Spleen (tissue), 11 donors: ENCODE results near the gene CLIP2. TPM values are rescaled to one million over a fixed set of nuclear protein-coding genes. Genes with fewer than 3 reads are reported as not detected.
A peak's percentile ranks its signal among the peaks of the same experiment; 100 is the strongest.

Experiments
- DNase-seq: peaks from one replicate; pipeline ENCODE4 v3.0.0-alpha.2; 2020
- H3K27ac ChIP-seq, 8 donors: fragments of 200-600 bp; sonication (generic) in 7 of 8; 1 replicate in 4 of 8; 2 replicates in 4 of 8; pipeline versions ENCODE4 v1.5.0 to v1.8.0; 2016 to 2021; ENCODE audit warnings: inconsistent platforms in 4 of 8, mild to moderate bottlenecking in 4 of 8, moderate library complexity in 1 of 8
- H3K27me3 ChIP-seq, 7 donors: fragments of 200-600 bp; sonication (generic) in 6 of 7; replicated peaks in 1 of 7; 1 replicate in 4 of 7; 2 replicates in 3 of 7; pipeline versions ENCODE4 v1.5.0 to v1.8.0; 2016 to 2021; ENCODE audit warnings: inconsistent platforms in 3 of 7, mild to moderate bottlenecking in 1 of 7
- H3K36me3 ChIP-seq, 6 donors: fragments of 200-600 bp; sonication (generic) in 5 of 6; 1 replicate in 4 of 6; 2 replicates in 2 of 6; pipeline versions ENCODE4 v1.5.0 to v1.8.0; 2016 to 2021; ENCODE audit warnings: inconsistent platforms in 2 of 6
- H3K4me1 ChIP-seq, 6 donors: fragments of 200-600 bp; sonication (generic) in 5 of 6; 1 replicate in 3 of 6; 2 replicates in 3 of 6; pipeline versions ENCODE4 v1.5.0 to v1.8.0; 2016 to 2021; ENCODE audit warnings: inconsistent platforms in 3 of 6
- H3K4me3 ChIP-seq, 8 donors: fragments of 200-600 bp; sonication (generic) in 7 of 8; 1 replicate in 4 of 8; 2 replicates in 4 of 8; pipeline versions ENCODE4 v1.5.0 to v1.8.0; 2016 to 2021; ENCODE audit warnings: inconsistent platforms in 4 of 8, mild to moderate bottlenecking in 4 of 8, moderate library complexity in 2 of 8
- H3K9me3 ChIP-seq, 8 donors: fragments of 200-600 bp; sonication (generic) in 7 of 8; 1 replicate in 4 of 8; 2 replicates in 4 of 8; pipeline versions ENCODE4 v1.5.0 to v1.8.0; 2016 to 2021; ENCODE audit warnings: inconsistent platforms in 4 of 8
- POLR2A ChIP-seq, 3 donors: fragments of 450-650 bp; IDR thresholded peaks; one replicate each; pipeline ENCODE4 v1.5.1; 2017; ENCODE audit warnings: antibody characterized with exemption in 3 of 3, mild to moderate bottlenecking in 1 of 3
- POLR2AphosphoS5 ChIP-seq, 3 donors: sonication (generic); formaldehyde crosslinking; IDR thresholded peaks; one replicate each; pipeline ENCODE4 v1.5.1; 2017; ENCODE audit warnings: antibody characterized with exemption in 3 of 3
- WGBS, 5 donors: extraction: QIAGEN DNeasy Blood & Tissue Kit in 3 of 5; methylation state at CpG; one replicate each; pipeline versions ENCODE4 v1.1.5 to v1.1.7; 2013 to 2018; 5-methylcytosine and 5-hydroxymethylcytosine counted together
- intact Hi-C: fragments of 100-400 bp; cut with DNase I; formaldehyde crosslinking; loops from one replicate; pipeline ENCODE4 v1.15.0; 2023; ENCODE audit warnings: low total_unique reads
- polyA plus RNA-seq, 3 donors: library from polyadenylated mRNA; stranded (reverse); fragments of 200-250 nt; gene quantifications; one replicate each; pipeline ENCODE4 v1.2.1, GENCODE V29; 2013
- total RNA-seq, 7 donors: library from RNA; depleted of rRNA in 3 of 7; stranded (reverse); fragments of >200 nt in 3 of 7; fragmentation: NEBNext Ultra II Directional in 4 of 7; extraction: Animal tissue kit (Norgen Biotek cat#: 25700) in 4 of 7; gene quantifications; one replicate each; pipeline versions ENCODE4 v1.1.0 to v1.2.1, GENCODE V29; 2016 to 2021
- TF ChIP-seq, protein P1 (sequence below), 11 experiments: fragments of 200-600 bp in 7 of 11; fragments of 450-650 bp in 4 of 11; sonication (generic) in 4 of 11; IDR thresholded peaks in 8 of 11; conservative IDR thresholded peaks in 3 of 11; 1 replicate in 7 of 11; 2 replicates in 4 of 11; pipeline versions ENCODE4 v1.4.0 to v1.8.0; 2016 to 2021; ENCODE audit warnings: antibody characterized with exemption in 11 of 11, inconsistent platforms in 4 of 11, mild to moderate bottlenecking in 1 of 11
- donor health status: healthy with polysubstance abuse.
- donor health status: DM: no; HTN: no; CAD: no; lungs with moderate emphysema.
- donor health status: DM: no; HTN: no; CAD: no.
- donor health status: Bipolar disorder and iron deficiency.
- donor health status: healthy.
- donor health status: DM: no; HTN: no; CAD: no.
- donor health status: DM: yes; HTN: yes; CAD: no.

The CLIP2 gene
- total and polyA plus RNA-seq, 10 donors, result 2.7 to 18.6 (median 16.9) TPM

DNA sequence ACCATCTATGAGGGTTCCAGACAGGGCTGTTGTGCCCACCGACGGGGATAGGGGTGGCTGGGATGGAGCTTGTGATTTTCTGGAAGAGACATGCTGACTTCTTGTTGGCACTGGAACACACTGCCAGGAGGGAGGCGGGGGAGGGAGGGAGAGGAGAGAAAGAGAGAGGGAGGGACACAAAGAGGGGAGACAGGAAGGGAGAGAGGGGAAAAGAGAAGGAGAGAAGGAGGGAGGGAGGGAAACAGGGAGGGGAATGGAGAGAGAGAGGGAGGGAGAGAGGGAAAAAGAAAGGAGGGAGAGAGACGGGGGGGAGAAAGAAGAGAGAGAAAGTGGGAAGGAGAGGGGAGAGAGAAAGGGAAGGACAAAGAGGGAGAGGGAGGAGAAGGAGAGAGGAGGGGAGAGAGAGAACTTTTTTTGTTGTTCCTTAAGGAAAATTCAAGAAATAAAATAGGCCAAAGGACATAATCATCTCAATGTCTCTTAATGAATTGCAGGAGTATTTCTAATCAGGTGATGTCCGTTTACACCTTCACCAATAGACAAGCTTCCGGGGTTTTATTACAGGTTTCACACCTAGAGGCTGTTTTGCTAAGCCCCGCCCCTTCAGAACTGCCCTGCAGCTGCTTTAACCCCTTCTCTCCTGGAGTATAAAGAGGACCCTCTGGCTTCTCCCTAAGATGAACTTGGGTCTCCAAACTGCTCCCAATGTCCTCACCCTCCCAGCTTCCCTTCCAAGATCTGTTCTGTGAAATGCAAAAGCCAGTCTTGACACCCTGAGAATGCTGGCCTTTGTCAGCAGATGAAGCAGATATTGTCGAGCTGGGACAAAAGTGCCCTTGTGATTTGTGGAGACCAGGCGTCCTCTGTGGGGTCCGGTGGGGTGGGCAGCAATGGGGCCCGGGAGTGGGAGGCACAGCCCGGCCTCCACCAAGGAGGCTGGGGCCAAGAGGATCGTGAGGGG lies 82.5 kb downstream of the CLIP2 start:
- Histone ChIP-seq H3K4me3 (no peak overlapping the region), H3K27ac (peak overlapping the region in 4 of 8 donors; percentile 0 to 34 (median 20)), H3K36me3 (peaks cover 0 to 14% (median 7%) of the 10 kb centered on the region in 6 donors), H3K9me3 (no peaks in the 10 kb centered on the region), H3K4me1 (peaks cover 0 to 27% (median 12%) of the 10 kb centered on the region in 6 donors), H3K27me3 (no peaks in the 10 kb centered on the region)
- intact Hi-C loops, result no loop called here
- TF ChIP-seq POLR2AphosphoS5 (IDR thresholded peaks at IDR 0.05) (no peak), POLR2A (IDR thresholded peaks at IDR 0.05) (no peak)
- TF ChIP-seq, protein P1, sequence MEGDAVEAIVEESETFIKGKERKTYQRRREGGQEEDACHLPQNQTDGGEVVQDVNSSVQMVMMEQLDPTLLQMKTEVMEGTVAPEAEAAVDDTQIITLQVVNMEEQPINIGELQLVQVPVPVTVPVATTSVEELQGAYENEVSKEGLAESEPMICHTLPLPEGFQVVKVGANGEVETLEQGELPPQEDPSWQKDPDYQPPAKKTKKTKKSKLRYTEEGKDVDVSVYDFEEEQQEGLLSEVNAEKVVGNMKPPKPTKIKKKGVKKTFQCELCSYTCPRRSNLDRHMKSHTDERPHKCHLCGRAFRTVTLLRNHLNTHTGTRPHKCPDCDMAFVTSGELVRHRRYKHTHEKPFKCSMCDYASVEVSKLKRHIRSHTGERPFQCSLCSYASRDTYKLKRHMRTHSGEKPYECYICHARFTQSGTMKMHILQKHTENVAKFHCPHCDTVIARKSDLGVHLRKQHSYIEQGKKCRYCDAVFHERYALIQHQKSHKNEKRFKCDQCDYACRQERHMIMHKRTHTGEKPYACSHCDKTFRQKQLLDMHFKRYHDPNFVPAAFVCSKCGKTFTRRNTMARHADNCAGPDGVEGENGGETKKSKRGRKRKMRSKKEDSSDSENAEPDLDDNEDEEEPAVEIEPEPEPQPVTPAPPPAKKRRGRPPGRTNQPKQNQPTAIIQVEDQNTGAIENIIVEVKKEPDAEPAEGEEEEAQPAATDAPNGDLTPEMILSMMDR (IDR thresholded peaks at IDR 0.05 in 8 of 11, conservative IDR thresholded peaks at IDR 0.05 in 3 of 11), result no peak
- WGBS, 5 donors, result 42 to 66% (median 58%) methylated on average over 13 of the region's 13 CpGs
- no peak for DNase-seq

DNA sequence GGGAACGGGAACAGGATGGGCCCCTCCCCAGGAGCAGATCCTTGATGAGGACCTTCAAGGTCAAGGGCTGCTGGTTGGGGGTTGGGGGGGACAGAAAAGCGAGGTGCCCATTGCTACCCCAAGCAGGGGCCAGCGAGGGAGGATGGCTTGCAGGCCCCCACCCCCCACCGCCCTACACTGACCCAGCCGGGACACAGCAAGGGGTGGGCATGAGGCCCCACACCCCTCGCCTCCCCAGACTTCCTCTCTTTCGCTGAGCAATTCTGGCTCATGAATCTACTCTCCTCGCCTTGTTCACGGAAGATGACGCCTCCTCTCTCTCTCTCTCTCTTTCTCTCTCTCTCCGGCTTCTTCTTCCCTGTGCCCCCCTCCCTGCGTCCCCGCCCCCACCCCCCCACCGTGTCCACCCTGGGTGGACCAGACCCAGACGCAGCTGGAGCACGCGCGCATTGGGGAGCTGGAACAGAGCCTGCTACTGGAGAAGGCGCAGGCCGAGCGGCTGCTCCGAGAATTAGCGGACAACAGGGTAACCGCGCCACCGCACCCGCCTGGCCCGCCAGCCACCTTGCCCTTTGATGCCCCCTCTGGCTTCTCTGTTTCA lies 83.4 kb downstream of the CLIP2 start:
- 47 to 62% (median 54%) methylated on average over 20 to 28 of the region's 28 CpGs for WGBS, 5 donors
- intact Hi-C loops, result no loop called here
- no peak for DNase-seq

DNA sequence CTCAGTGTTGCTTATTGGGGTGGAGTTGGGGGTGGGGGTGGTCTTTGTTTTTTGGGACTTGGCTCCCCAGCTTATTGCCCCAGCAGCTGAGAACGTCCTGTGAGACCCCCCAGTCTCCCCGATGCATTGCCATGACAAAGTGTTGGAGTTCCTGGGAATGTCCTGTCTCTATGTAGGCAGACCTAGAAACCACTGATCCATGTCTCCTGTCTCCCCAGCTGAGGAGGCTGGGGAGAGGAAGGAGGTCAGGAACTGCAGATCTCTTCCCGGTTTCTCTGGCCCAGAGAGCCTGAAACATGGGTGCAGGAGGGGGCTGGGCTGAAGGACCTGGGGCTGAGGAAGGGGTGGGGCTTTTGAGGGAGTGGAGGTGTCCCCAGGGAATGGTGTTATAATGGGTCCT lies 84.3 kb downstream of the CLIP2 start:
- no peak overlapping the region for H3K4me3 ChIP-seq
- no peaks in the 10 kb centered on the region for H3K27me3 ChIP-seq
- no peak for DNase-seq
- peaks cover 0 to 27% (median 12%) of the 10 kb centered on the region in 6 donors for H3K4me1 ChIP-seq
- intact Hi-C loops, result no loop called here
- WGBS, 5 donors, result 66 to 89% (median 74%) methylated on average over 3 of the region's 3 CpGs
- peaks cover 0 to 21% (median 8%) of the 10 kb centered on the region in 6 donors for H3K36me3 ChIP-seq
- TF ChIP-seq POLR2AphosphoS5 (IDR thresholded peaks at IDR 0.05) (no peak), POLR2A (IDR thresholded peaks at IDR 0.05) (no peak)
- TF ChIP-seq, protein P1 (IDR thresholded peaks at IDR 0.05 in 8 of 11, conservative IDR thresholded peaks at IDR 0.05 in 3 of 11), result no peak
- no peaks in the 10 kb centered on the region for H3K9me3 ChIP-seq
- no peak overlapping the region for H3K27ac ChIP-seq

More for the DNA sequence above, 83.4 kb downstream of the CLIP2 start:
- Histone ChIP-seq H3K4me1 (peaks cover 0 to 27% (median 12%) of the 10 kb centered on the region in 6 donors), H3K27ac (peak overlapping the region in 4 of 8 donors; percentile 21 to 48 (median 32)), H3K36me3 (peaks cover 0 to 21% (median 8%) of the 10 kb centered on the region in 6 donors), H3K9me3 (no peaks in the 10 kb centered on the region), H3K4me3 (peak overlapping the region in 2 of 8 donors; percentile 7 to 9), H3K27me3 (no peaks in the 10 kb centered on the region)
- TF ChIP-seq, protein P1 (IDR thresholded peaks at IDR 0.05 in 8 of 11, conservative IDR thresholded peaks at IDR 0.05 in 3 of 11), result no peak
- TF ChIP-seq POLR2AphosphoS5 (IDR thresholded peaks at IDR 0.05), result no peak
- no peak for TF ChIP-seq POLR2A (IDR thresholded peaks at IDR 0.05)
